Posterior cingulate gyrus (tissue), 11 donors: Measurements from ENCODE around the gene WDR89.
"Not testable (repeated sequence)": the region's sequence is repeated elsewhere in the genome, so short reads cannot be mapped to it uniquely, and the experiment has no call there.

Experiments
- DNase-seq, 10 donors: peaks; one replicate each; pipeline versions ENCODE4 v3.0.0 to v3.0.0-alpha.2; 2020 to 2021; ENCODE audit warnings: mixed read lengths in 3 of 10
- intact Hi-C: fragments of 100-400 bp; cut with DNase I; formaldehyde crosslinking; loops from one replicate; pipeline ENCODE4 v1.15.1; 2023

The WDR89 gene

DNA sequence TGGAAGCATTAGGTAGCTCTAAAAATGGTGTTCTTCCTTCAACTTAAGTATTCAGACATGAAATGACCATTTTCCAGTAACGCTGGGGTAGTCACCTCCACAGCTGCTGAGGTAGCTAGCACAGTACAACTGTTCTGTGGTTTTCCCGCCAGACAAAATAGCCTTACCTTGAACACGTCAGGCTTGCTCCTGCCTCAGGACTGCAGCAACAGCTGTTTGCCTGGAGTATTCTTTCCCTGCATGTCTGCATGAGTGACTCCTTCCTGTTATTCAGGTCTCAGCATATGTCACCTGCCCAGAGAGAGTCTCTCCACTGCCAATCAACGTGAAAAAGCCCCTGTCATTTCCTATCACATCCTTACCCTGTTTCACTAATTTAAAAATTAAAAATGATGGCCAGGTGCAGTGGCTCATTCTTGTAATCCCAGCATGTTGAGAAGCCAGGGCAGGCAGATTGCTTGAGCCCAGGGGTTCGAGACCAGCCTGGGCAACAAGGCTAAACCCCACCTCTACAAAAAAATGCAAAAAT is 37.9 kb downstream of the WDR89 start:
- intact Hi-C loops = no loop called here
- no peak for DNase-seq

DNA sequence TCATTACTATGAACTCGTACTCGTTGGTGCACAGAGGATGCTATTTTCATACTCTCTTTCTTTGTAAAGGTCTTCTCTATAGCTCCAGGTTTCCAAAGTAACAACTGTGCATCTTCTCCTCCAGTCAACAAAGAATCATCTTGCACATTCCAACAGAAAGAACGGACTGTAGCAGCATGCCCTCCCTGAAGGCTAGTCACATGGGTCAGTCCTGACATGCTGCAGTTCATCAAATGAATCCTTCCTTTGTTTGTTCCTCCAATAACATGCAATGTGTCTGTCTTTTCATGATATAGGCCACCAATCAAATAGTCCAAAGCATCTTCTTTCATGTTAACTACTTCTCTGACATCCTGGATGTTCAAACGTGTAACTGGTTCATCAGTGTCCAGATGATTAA is 42.9 kb downstream of the WDR89 start:
- intact Hi-C loops = no loop called here
- DNase-seq = peak in 2 of 10 donors; percentile 21 to 45

DNA sequence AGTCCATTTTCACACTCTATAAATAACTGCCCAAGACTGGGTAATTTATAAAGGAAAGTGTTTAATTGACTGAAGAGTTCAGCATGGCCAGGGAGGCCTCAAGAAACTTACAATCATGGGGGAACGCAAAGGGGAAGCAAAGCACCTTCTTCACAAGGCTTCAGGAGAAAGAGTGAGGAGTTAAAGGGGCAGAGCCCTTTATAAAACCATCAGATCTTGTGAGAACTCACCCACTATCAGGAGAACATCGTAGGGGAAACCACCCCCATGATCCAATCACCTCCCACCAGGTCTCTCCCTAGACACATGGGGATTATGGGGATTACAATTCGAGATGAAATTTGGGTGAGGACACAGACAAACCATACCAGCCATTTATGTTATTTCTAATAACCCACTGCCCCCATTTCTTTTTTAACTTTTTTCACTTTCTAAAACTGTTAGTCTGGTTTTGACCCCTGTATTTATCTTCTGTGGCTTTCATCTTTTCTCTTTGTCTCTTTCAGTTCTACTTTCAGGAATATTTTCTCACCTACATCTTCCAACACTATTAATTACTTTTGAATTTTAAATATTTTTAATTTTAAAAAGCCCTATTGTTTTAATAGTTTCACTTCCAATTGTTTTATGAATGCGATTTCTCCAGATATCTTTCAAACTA is 44.5 kb downstream of the WDR89 start:
- intact Hi-C loops = no loop called here

GRCh38 chr14:63594455-63595372 is 47.0 kb downstream of the WDR89 start:
- intact Hi-C loops = no loop called here

More for the DNA sequence above, 44.5 kb downstream of the WDR89 start:
- DNase-seq = no peak

DNA sequence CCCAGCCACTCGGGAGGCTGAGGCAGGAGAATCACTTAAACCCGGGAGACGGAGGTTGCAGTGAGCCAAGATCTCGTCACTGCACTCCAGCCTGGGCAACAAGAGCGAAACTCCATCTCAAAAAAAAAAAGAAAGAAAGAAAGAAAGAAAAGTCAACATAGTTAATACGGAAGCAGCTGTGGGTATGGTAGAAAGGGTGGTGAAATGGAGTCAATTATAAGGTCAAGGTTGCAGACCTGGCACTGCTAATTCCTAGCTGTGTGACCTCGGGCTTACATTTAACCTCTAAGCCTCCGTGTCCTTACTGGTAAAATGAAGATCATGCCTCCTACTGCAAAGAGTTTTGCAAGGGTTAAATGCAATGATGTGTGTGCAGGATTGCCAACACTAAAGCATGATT is 58.6 kb downstream of the WDR89 start:
- intact Hi-C loops, DNase-seq: not testable (repeated sequence)

More at GRCh38 chr14:63594455-63595372, 47.0 kb downstream of the WDR89 start:
- DNase-seq = no peak

GRCh38 chr14:63581491-63581890 is 60.2 kb downstream of the WDR89 start:
- DNase-seq = no peak
- intact Hi-C loops = no loop called here

DNA sequence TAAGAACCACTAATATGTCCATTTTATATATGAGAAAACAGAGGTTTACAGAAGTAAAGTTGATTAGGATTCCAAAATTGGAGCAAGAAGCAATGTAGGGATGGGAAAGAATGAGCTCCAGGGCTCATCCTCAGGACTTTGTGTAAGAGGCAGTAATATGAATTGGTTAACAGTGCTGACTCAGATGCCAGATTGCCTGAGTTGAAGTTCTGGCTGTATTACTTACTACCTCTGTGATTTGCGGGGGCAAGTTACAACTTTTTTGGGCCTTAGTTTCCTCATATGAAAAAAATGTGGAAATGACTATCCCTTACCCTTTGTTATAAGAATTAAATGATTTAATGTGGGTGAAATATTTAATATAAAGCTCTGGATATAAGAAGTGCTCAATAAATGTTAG is 63.4 kb downstream of the WDR89 start:
- intact Hi-C loops = no loop called here
- DNase-seq = no peak

GRCh38 chr14:63573581-63573980 is 68.1 kb downstream of the WDR89 start:
- intact Hi-C loops = no loop called here
- no peak for DNase-seq

GRCh38 chr14:63565448-63565847 is 76.2 kb downstream of the WDR89 start:
- intact Hi-C loops = no loop called here
- no peak for DNase-seq

DNA sequence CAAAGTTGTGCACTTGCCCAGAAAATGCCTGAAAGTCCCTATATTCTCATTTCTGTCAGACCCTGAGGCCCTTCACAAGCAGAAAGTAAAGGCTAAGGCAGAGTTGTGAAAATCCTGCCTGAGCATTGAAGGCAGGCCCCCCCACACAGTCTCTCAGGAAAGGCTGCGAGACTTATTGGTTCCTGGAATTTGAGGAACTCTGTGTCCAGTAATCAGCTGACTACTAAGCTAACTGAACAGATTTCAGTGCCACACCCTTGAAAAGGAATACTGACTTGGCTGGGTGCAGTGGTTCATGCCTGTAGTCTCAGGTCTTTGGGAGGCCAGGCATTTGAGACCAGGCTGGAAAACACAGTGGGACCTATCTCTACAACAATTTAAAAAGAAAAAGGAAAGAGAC is 77.4 kb downstream of the WDR89 start:
- intact Hi-C loops = no loop called here
- no peak for DNase-seq

- no peak for DNase-seq
- intact Hi-C loops = no loop called here
Observed at GRCh38 chr14:63563370-63564026, 78.2 kb downstream of the WDR89 start.

DNA sequence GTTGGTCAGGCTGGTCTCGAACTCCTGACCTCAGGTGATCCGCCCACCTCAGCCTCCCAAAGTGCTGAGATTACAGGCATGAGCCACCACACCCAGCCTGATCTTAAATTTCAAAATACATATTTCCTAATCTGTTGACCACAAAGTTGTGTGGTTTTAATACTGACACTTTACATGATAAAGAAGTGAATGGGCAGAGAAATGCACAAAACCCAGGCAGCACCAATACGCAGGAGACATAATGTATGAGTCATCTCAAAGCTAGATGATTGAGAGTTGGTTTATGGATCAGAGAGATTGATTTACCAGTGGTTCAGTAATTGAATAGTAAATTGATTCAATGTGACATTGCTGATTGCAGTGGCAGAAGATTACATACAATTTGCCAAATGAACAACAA is 79.3 kb downstream of the WDR89 start:
- no peak for DNase-seq
- intact Hi-C loops = no loop called here

DNA sequence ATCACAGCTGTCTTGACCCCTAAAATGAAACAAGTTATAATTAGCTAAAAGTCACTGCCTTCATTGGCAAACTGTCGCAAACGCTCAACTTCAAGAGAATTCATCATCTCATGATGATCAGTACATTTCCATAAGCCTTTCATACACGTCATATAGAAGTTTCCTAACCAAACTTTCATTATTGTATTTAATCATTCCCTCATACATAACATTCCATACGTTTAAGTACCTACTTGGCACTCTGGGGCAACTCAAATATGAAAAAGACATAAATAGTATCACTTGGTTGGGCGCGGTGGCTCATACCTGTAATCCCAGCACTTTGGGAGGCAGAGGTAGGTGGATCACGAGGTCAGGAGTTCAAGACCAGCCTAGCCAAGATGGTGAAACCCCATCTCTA is 86.1 kb downstream of the WDR89 start:
- intact Hi-C loops = no loop called here
- peak in 1 of 10 donors; percentile 2 for DNase-seq

DNA sequence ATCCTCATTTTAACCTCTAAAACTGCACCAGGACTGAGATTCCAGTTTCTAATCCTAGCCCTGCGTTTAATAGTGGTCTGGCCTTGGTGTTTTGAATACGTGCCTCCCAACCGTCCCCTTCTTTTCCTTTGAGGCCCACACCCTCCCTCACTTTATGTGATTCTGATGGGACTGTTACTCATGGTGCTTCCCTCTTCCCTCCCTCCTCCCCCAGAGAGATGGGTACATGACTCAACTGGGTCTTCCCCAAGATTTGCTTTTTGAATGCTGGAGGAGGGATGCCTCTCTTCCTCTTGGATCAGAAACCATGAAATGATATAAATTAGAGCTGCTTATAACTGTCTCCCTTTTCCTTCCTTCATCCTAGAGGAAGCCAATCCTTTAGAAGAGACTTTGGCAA is 90.3 kb downstream of the WDR89 start:
- intact Hi-C loops = no loop called here
- DNase-seq = no peak

- DNase-seq = no peak
- intact Hi-C loops = no loop called here
Observed at GRCh38 chr14:63547798-63548335, 93.8 kb downstream of the WDR89 start.
